Stomach (tissue), 4 donors: ENCODE data around the gene CACNA1I.

ENCODE experiments used
- POLR2A ChIP-seq, 4 donors: fragments of 450-650 bp; IDR thresholded peaks; one replicate each; pipeline ENCODE4 v1.6.1; 2016; ENCODE audit warnings: antibody characterized with exemption in 4 of 4, control low read depth in 2 of 4, mild to moderate bottlenecking in 1 of 4, moderate library complexity in 1 of 4
- POLR2AphosphoS5 ChIP-seq, 3 donors: sonication (generic); formaldehyde crosslinking; IDR thresholded peaks; one replicate each; pipeline ENCODE4 v1.6.1; 2016; ENCODE audit warnings: antibody characterized with exemption in 3 of 3
- TF ChIP-seq, protein P1 (sequence below), 7 experiments: fragments of 450-650 bp in 4 of 7; fragments of 200-600 bp in 3 of 7; sonication (generic) in 3 of 7; IDR thresholded peaks; one replicate each; pipeline ENCODE4 v1.5.1; 2016 to 2019; ENCODE audit warnings: antibody characterized with exemption in 7 of 7, control low read depth in 2 of 7, mild to moderate bottlenecking in 1 of 7

DNA sequence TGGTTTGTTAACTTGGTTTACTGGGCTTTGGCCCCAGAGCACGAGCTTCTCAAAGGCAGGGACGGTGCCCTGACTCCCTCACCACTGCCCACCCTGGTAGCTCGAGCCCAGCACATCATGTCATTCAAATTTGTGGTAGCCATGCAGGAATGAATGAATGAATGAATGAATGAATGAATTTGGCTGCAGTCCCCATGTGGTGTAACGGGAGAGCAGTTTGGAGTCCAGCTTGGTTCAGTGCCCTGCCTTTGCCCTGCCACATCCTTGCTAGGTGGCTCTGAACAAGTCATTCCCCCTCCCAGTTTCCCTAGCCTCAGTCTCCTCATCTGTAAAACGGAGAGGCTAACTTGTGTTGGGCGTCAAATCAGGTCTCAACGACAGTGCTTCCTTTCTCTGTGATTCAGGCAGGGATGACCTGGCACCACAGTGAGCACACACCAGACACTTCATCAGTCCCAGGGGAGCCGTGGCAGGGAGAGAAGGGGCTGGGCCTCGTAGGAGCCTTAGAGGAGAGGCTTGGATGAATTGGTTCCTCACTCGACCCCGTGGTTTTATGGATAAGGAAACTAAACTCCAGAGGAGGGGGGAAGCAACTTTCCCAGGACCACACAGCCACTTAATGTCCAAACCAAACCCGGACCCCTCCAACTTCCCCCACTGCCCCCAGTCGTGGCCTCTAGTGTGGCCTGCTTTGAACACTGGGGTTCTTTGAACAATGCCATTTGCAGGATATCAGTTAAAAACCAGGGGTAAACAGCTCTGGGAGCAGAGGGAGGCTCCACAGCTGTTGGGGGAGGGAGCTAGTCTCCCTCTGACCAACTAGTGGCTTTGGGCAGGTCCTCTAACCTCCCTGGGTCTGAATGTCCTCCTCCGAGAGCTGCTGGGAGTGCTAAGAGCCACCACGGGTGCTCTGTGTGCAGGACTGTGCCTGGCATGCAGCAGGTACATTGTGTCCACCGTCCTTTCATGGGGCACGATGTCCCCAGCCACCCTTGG, 86.2 kb downstream of the CACNA1I start:
- TF ChIP-seq, protein P1, sequence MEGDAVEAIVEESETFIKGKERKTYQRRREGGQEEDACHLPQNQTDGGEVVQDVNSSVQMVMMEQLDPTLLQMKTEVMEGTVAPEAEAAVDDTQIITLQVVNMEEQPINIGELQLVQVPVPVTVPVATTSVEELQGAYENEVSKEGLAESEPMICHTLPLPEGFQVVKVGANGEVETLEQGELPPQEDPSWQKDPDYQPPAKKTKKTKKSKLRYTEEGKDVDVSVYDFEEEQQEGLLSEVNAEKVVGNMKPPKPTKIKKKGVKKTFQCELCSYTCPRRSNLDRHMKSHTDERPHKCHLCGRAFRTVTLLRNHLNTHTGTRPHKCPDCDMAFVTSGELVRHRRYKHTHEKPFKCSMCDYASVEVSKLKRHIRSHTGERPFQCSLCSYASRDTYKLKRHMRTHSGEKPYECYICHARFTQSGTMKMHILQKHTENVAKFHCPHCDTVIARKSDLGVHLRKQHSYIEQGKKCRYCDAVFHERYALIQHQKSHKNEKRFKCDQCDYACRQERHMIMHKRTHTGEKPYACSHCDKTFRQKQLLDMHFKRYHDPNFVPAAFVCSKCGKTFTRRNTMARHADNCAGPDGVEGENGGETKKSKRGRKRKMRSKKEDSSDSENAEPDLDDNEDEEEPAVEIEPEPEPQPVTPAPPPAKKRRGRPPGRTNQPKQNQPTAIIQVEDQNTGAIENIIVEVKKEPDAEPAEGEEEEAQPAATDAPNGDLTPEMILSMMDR (IDR thresholded peaks at IDR 0.05) = no peak
- TF ChIP-seq POLR2A (IDR thresholded peaks at IDR 0.05) (no peak), POLR2AphosphoS5 (IDR thresholded peaks at IDR 0.05) (no peak)
